GM19193 (cell line): ENCODE measurements around the gene ACSF3.
A peak's percentile ranks its signal among the peaks of the same experiment; 100 is the strongest.

Experiments
- POLR2A ChIP-seq: IDR thresholded peaks from 4 replicates; pipeline ENCODE4 v1.6.1; 2011; ENCODE audit not compliant: insufficient read depth, insufficient read length; ENCODE audit errors: extremely low read depth

The ACSF3 gene

GRCh38 chr16:89146211-89147005 is 52.8 kb downstream of the ACSF3 start:
- TF ChIP-seq POLR2A = no peak

- no peak for TF ChIP-seq POLR2A
These were observed 53.6 kb downstream of the ACSF3 start for GRCh38 chr16:89147085-89147817.

- TF ChIP-seq POLR2A = no peak
These were observed 55.7 kb downstream of the ACSF3 start for GRCh38 chr16:89149386-89149785.

- no peak for TF ChIP-seq POLR2A
These were observed 56.6 kb downstream of the ACSF3 start for GRCh38 chr16:89150090-89150835.

GRCh38 chr16:89150981-89151380 is 57.3 kb downstream of the ACSF3 start:
- TF ChIP-seq POLR2A = no peak

GRCh38 chr16:89152831-89153700 is 59.4 kb downstream of the ACSF3 start:
- no peak for TF ChIP-seq POLR2A

GRCh38 chr16:89153848-89154271 is 60.2 kb downstream of the ACSF3 start:
- TF ChIP-seq POLR2A = no peak

- no peak for TF ChIP-seq POLR2A
These were observed 60.9 kb downstream of the ACSF3 start for GRCh38 chr16:89154390-89155183.

- peak; percentile 10 for TF ChIP-seq POLR2A
These were observed 61.6 kb downstream of the ACSF3 start for GRCh38 chr16:89155184-89155679.

- TF ChIP-seq POLR2A = no peak
These were observed 62.4 kb downstream of the ACSF3 start for GRCh38 chr16:89155851-89156739.

- peak; percentile 23 for TF ChIP-seq POLR2A
These were observed 63.3 kb downstream of the ACSF3 start for GRCh38 chr16:89156740-89157645.
